GM23248 (cell line): Measurements from ENCODE around the gene DNAH11.

Source experiments
- EZH2 ChIP-seq: fragments of 200-600 bp; sonication (generic); IDR thresholded peaks from 2 replicates; pipeline ENCODE4 v1.6.1; 2018; ENCODE audit warnings: antibody characterized with exemption, mild to moderate bottlenecking; ENCODE audit not compliant: insufficient read depth, poor library complexity, severe bottlenecking
- EZH2phosphoT487 ChIP-seq: fragments of 200-600 bp; sonication (generic); IDR thresholded peaks from 2 replicates; pipeline ENCODE4 v1.6.1; 2018; ENCODE audit warnings: antibody characterized with exemption, moderate library complexity, mild to moderate bottlenecking, low read depth; ENCODE audit not compliant: insufficient read depth

DNA sequence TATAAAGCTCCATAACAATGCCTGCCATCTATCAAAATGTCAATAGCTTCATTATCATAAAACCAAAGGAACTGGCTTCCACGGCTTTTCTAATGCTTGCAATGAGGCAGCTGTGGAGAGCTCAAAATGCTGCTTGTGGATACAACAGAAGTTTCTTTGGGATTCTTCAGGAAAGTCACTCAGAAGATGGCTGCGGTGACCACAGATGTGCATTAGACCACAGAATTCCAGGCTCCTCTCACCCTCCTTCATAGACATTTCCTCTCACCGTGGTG is 325.7 kb downstream of the DNAH11 start:
- TF ChIP-seq EZH2 (no peak), EZH2phosphoT487 (no peak)
